Fibroblast of pulmonary artery (primary cell): ENCODE data around the gene PALMD.

Experiments used
- DNase-seq: peaks from one replicate; pipeline ENCODE4 v3.0.0-alpha.2; 2010; ENCODE audit warnings: low read depth
- H3K4me3 ChIP-seq: replicated peaks from 2 replicates; pipeline ENCODE4 v1.5.1; 2011; ENCODE audit warnings: low read depth, mild to moderate bottlenecking, control low read depth, low read length, moderate library complexity
- TF ChIP-seq, protein P1 (sequence below): IDR thresholded peaks from 2 replicates; pipeline ENCODE4 v1.5.1; 2011; ENCODE audit warnings: mild to moderate bottlenecking, control low read depth, low read length, inconsistent platforms; ENCODE audit errors: missing control alignments

PALMD gene

DNA sequence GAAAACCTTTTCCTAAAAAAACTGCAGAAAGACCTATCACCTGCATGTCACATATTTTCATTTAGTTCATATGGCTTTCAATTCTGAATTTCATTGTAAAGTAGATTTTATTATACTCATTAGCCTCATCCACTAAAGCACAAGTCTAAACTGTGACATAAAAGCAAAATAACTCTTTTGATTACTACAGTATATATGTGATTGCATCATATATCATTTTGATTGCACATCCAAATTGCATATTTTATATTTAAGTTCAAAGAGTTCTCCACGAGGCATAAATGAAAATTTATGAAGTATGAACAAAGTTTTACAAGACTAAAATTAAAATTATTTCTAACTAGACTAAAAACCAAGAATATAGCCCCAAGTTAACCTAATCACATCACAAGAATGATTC, 19.3 kb downstream of the PALMD start:
- H3K4me3 ChIP-seq: no peak overlapping the region
- TF ChIP-seq, protein P1, sequence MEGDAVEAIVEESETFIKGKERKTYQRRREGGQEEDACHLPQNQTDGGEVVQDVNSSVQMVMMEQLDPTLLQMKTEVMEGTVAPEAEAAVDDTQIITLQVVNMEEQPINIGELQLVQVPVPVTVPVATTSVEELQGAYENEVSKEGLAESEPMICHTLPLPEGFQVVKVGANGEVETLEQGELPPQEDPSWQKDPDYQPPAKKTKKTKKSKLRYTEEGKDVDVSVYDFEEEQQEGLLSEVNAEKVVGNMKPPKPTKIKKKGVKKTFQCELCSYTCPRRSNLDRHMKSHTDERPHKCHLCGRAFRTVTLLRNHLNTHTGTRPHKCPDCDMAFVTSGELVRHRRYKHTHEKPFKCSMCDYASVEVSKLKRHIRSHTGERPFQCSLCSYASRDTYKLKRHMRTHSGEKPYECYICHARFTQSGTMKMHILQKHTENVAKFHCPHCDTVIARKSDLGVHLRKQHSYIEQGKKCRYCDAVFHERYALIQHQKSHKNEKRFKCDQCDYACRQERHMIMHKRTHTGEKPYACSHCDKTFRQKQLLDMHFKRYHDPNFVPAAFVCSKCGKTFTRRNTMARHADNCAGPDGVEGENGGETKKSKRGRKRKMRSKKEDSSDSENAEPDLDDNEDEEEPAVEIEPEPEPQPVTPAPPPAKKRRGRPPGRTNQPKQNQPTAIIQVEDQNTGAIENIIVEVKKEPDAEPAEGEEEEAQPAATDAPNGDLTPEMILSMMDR: no peak
- DNase-seq: no peak

DNA sequence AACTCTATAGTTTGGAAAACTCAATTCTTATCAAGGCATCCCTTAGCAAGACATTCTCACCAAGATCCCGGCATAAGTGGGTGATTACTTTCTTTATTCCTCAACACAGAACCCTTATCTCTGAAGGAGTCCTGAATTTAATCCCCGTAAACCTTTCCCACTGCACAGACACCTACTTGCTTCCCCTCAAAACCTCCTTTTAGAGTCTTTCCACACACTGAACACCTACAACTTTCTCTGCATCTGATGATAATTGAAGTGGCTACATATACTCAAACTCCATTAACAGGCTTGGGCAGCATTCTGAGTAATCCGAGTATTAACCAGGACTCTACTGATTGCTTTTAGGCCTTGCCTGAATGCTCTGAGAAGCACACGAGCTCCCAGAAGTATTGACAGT, 23.5 kb downstream of the PALMD start:
- no peak for DNase-seq
- TF ChIP-seq, protein P1: no peak
- no peak overlapping the region for H3K4me3 ChIP-seq

DNA sequence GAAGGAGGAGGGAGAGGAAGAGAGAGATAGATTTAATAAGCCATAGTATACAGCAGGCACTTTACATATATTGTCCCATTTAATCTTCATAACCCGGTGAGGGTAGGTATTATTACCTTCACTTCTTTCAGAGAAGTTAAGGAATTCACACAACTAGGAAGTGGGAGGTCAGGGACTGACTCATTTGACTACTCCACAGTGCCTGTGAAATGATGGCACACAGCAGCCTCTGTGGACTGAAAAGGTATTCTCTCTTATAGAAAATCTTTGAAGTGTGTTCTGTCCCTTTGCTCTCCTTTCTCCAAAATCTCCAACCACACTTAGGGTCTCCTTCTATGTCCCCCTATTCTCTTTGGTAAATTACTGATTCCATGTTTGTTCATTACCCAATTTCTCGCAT, 23.9 kb downstream of the PALMD start:
- TF ChIP-seq, protein P1: no peak
- no peak overlapping the region for H3K4me3 ChIP-seq
- DNase-seq: no peak

DNA sequence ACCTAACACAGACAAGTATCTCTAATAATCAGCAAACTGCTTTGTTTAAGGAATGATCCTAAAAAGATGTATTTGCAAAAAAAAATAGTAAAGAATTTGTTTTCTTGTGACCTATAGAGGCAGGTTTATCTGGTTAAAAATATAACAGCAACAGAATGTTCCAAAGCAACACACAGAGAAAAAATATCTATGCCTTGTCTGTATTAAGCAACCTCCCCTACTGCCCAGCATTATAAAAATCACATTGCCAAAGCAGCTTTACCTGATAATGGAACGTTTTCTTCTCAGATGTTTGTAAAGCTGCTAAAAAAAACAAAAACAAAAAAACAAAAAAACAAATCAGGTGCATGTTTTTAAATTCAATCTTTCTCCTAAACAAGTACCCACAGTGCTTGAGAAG, 24.7 kb downstream of the PALMD start:
- TF ChIP-seq, protein P1: no peak
- no peak overlapping the region for H3K4me3 ChIP-seq
- DNase-seq: no peak

DNA sequence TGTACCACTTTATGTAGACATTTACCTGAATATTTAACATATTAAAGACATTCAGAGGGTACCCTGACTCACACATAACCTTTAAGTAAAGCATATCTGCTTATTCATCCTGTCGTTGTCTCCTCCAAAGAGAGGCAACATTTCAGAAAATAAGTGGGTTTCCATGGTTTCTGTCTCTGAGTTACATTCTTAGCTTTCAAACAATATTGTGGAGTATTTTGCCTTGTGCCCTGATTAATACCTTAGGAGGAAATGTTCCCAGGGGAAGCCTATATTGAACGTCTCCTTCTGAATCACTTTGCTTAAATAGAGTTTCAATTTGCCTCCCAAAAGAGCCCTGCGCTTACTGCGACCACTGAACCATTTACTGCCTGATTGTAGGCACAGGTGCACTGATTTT, 26.1 kb downstream of the PALMD start:
- TF ChIP-seq, protein P1: no peak
- no peak overlapping the region for H3K4me3 ChIP-seq
- DNase-seq: no peak

DNA sequence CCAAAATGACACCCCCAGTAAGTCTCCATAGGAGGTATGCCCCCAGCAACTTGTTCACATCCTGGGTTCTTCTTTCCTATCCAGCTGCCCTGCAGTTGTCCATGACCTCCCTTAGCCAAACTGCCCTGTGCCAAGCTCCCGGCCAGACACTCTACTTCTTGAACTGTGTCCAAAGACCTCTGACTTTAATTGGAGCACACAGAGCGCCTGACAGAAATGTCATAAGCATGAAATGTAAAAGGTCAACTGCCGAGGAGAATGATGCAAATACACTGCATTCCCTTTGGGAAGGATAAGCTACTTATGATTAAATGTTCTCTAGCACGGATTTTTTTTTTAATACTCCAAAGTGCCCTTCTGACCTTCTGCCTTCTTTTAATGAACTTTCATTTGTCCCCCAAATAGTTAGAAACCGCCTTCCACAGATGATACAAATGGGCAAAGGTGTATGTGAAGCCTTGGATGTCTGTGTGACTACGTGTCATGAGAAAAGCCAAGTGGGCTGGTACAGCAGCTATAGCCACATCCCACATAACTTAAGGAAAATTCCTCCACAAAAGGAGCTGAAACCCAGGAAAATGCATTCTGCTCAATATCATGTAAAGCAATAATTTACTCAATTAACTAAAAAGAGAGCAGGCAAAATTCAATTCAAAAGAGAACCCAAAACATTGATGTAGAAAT, 26.8 kb downstream of the PALMD start:
- peak; percentile 52 for DNase-seq
- no peak overlapping the region for H3K4me3 ChIP-seq
- TF ChIP-seq, protein P1: no peak

DNA sequence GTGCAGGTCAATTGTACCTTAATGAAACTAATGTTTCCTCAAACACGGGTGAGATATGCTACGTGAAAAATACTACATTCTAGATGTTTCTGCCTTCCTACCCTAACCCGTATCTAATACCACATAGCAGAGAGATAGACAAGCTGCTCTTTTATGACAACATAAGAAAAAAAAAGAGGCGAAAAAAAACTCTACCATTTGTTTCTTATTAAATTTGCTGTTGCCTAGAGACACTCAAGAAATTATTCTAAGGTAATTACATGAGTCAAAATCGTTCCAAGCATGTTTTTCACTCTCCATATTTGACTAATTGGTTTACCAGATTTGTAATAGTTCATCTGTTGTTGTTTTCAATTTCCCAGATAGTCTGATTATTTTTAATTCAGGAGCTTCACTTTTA, 27.4 kb downstream of the PALMD start:
- DNase-seq: no peak
- no peak overlapping the region for H3K4me3 ChIP-seq
- TF ChIP-seq, protein P1: no peak
